ENCODE results near the gene MYBBP1A. TPM values are rescaled to one million over a fixed set of nuclear protein-coding genes. Genes with fewer than 3 reads are reported as not detected.

MYBBP1A gene
- total RNA-seq, 1 donor from 2014 or later = 87.3 TPM

GRCh38 chr17:4572131-4572530, 16.9 kb upstream of the MYBBP1A start:
- intact Hi-C loops (cut with micrococcal nuclease) = no loop called here

GRCh38 chr17:4569591-4569990, 14.4 kb upstream of the MYBBP1A start:
- intact Hi-C loops (cut with micrococcal nuclease) = loop anchor here (5.0 to 10.0 kb wide), 3 partner anchors 133 to 605 kb away; partner anchors contain the start of genes ATP2A3 and PELP1

DNA sequence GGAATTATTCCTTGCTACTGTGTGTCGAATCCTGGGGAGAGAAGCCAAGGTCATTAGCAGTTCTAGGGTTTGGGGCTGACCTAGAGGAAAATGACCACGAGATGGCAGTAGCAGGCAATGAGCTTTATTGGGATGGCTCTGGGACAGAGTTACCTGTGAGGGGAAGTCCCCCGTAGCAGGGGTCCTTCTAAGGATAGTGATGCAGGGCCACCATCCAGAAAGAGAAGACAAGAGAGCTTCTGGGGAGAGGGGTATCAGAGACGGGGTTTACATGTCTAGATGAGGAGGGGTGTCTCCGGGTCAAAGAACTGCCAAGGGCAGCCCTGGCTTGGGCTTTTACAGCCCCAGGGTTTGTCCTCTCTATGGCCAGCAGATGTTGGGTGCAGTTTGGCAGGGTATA, 11.6 kb upstream of the MYBBP1A start:
- intact Hi-C loops (cut with micrococcal nuclease) = loop anchor here (1.0 to 10.0 kb wide), 5 partner anchors 60 to 602 kb away; partner anchors contain the start of genes ATP2A3, CHRNE and PELP1

- intact Hi-C loops (cut with micrococcal nuclease) = loop anchor here (1.0 to 10.0 kb wide), 7 partner anchors 8 to 601 kb away; partner anchors contain the start of genes ATP2A3, CHRNE, MYBBP1A and PELP1
These were observed 10.3 kb upstream of the MYBBP1A start for GRCh38 chr17:4565209-4566141.

DNA sequence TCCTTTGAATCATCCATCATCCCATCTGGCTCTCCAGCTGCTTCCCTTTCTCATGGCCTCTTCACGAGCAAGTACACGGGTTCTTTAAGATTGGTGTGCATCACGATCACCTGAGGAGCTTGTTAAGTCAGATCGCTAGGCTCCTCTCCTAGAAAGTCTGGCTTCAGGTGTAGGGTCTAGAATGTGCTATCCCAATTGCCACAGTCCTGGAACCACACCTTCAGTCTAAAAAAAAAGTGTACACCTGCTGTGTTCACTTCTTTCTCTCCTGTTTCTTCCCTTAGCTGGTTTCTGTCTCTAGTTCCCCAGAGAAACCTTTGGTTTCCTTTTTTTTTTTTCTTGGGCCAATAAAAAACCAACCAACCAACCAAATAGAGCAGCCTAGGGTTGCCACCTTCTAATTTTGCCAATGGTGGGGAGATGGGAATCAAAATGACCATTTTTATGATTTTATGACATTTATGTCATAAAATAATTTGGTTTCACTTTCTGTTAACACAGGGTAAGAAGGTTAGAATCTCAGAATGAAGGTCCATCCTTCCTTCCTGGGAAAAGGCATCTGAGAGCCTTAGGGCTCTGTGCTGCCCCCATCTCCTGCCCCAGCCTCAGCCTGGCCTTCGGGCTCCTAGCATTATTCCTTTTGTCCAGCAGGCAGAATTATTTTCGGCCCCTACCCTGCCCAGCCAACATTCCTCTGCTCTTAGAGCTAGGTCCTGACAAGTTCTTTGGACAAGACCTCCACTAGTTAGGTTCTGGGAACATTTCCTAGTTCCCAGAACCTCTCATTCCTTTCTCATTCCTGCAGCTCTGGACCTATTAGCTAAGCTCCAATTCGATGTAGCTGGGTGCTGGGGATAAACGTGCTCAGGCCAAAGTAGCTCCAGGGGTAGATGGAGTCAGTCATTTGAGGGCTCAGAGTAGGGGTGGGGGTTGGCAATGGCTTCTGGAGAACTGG, 7.1 kb upstream of the MYBBP1A start:
- intact Hi-C loops (cut with micrococcal nuclease) = loop anchor here (10.0 kb wide), 1 partner anchor 597 kb away; the partner anchor contains the start of gene ATP2A3

GRCh38 chr17:4560837-4561256, 5.7 kb upstream of the MYBBP1A start:
- intact Hi-C loops (cut with micrococcal nuclease) = loop anchor here (10.0 kb wide), 1 partner anchor 596 kb away; the partner anchor contains the start of gene ATP2A3

GRCh38 chr17:4560421-4560820, 5.2 kb upstream of the MYBBP1A start, which contains the start of gene GGT6:
Gene GGT6 (minus strand): TSS chr17:4560577. CDS start chr17:4560521, 56 bp downstream.
- intact Hi-C loops (cut with micrococcal nuclease) = loop anchor here (10.0 kb wide), 1 partner anchor 596 kb away; the partner anchor contains the start of gene ATP2A3

DNA sequence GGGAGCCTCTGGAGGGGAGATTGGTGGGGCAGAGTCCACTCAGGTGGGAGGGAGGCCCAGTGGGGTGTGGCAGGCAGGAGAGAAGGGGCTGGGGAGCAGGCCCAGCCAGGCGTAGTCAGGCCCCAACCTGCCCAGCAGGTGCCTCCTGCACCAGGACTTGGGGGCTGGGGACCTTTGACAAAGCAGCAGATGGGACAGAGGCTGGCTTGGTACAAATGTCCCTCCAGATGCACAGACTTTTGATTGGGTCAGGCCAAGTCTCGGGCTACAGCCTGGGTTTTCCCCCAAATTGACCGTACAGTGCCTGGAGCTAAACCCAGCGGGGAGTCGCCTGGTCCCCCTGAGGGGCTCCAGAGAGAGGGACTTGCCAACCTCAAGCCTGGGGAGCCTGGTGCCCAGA, 4.8 kb upstream of the MYBBP1A start:
- intact Hi-C loops (cut with micrococcal nuclease) = loop anchor here (5.0 to 10.0 kb wide), 2 partner anchors 418 to 595 kb away; partner anchors contain the start of genes ATP2A3, CYB5D2 and ZZEF1

- intact Hi-C loops (cut with micrococcal nuclease) = loop anchor here (5.0 kb wide), 1 partner anchor 417 kb away; the partner anchor contains the start of genes CYB5D2 and ZZEF1
These were observed 4.1 kb upstream of the MYBBP1A start for GRCh38 chr17:4559139-4559791.

- intact Hi-C loops (cut with micrococcal nuclease) = loop anchor here (5.0 kb wide), 1 partner anchor 416 kb away; the partner anchor contains the start of genes CYB5D2 and ZZEF1
These were observed 3.3 kb upstream of the MYBBP1A start for GRCh38 chr17:4558347-4558971.

DNA sequence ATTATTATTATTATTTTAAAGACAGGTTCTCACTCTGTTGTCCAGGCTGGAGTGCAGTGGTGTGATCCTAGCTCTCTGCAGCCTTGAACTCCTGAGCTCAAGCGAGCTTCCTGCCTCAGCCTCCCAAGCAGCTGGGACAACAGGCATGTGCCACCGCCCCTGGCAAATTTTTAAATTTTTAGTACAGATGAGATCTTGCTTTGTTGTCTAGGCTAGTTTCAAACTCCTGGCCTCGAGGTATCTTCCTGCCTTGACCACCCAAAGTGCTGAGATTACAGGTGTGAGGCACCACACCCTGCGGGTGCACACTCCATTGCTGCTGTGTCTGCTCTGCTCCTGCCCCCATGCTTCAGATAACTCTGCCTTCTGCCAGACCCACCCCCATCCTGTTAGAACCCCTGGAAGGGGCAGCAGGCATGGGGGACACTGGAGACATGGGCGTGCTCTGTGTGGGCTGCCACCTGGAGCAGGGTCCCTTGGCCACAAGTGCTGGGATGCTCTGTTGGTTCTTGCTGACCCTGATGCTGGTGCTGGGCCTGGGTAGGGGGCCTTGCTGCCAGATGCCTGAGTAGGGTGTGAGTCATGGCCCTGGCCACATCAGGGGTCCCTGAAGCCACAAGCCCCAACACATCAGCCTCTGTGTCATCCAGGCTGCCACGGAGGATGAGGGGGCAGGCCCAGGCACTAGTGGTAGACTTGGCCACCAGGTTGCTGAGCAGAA, 2.6 kb upstream of the MYBBP1A start:
- intact Hi-C loops (cut with micrococcal nuclease) = loop anchor here (5.0 kb wide), 1 partner anchor 415 kb away; the partner anchor contains the start of genes CYB5D2 and ZZEF1

DNA sequence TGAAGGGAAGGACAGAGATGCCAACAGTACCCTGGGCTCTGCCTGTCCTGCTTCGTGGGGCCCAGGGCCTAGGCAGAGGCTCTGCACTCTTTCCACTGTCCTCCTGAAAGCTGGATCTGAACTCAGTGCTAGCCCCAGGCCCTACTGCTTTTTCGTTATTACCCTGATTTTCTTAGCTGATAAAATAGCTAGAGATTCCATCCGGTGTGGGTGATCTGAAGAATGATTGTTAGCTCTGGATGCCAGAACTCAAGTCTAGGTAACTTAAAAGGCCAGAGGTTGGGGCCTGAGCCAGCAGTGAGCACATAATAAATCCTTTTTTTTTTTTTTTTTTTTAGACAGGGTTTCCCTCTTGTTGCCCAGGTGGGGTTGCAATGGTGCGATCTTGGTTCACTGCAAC, 1.8 kb upstream of the MYBBP1A start:
- intact Hi-C loops (cut with micrococcal nuclease) = loop anchor here (5.0 kb wide), 1 partner anchor 415 kb away; the partner anchor contains the start of genes CYB5D2 and ZZEF1

DNA sequence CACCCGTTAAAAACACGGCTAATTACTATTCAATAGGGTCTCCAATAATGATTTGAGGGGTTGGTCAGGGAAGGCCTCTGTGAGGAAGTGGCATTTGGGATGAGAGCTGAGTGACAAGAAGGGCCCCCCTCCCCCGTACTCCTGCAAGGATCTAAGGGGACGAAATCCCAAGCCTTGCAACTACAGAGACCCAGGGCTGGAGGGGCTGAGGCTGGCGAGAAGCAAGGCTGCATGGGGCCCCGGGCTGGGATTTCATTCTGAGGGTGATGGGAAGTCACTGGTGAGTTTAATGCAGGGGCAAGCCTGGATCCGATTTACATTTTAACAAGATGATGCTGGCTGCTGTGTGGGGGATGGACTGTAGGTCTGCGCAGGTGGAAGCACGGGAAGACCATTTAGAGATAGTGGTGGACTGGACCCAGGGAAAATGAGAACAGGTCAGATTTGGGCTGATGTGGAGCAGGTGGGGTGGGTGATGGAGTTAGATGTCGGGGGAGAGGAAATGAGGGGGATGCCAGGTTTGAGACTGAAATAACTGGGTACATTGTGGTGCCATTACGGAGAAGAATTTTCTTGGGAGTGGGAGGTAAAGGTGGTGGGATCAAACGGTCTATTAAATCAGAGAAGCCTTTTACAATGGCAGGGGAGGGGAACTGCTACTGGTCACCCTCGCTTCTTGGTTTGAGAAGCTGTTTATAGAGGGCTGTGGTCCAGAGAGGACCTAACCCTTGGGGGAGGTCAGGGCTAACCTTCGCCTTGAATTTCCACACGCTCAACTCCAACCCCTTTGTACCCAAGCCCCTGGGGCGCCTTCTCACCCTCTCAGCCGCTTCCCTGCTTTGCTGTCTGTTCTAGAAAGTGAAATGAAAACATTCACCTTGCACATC, 932 bp upstream of the MYBBP1A start:
- intact Hi-C loops (cut with micrococcal nuclease) = loop anchor here (1.0 to 5.0 kb wide), 5 partner anchors 9 to 414 kb away; partner anchors contain the start of genes ANKFY1, CYB5D2, UBE2G1 and ZZEF1

DNA sequence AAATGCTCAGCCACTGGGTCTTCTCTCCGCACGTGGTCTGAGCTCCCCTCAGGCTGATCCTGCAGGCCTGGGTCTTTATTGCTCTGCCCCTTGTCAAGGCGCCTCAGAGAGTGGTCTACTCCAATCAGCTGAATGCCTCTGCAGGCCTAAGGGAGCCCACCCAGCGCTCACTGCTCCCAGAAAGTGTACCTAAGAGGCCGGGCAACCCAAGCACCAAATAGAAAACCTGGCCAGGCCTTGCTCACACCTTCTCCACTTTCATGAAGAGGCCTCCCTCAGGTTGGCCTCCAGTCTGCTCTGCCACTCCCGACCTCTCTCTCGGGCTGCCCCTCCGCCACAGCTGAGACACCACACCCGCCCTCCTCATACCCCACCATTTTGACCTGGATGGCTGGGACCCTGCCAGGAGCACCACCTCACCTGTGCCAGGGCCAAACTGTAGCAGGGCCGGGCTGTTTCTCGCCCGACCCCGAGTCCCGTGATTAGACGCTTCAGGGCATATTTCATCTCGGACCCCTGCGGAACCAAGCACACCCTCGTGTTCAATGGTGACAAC, 665 bp downstream of the MYBBP1A start:
- intact Hi-C loops (cut with micrococcal nuclease) = loop anchor here (2.0 kb wide), 1 partner anchor 68 kb away; no protein-coding TSS in a partner anchor

DNA sequence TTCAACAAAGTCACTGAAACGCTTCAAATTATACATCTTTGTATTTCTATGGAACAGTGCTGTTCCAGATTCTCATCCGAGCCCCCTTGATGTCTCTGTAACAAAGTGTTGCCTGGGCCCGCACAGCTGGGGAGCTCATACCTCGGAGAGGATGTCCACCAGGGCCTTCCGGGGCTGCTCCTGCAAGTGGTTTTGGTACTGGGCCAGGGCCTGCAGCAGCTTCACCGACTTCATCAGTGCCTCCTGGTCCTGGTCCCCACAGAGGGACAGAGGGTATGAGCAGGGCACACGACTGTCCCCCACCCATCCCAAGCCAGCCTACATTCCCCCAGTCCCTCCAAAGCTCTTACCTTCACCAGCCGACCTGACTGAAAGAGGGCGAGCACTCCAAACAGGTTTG, 1.5 kb downstream of the MYBBP1A start:
- intact Hi-C loops (cut with micrococcal nuclease) = loop anchor here (2.0 kb wide), 1 partner anchor 67 kb away; no protein-coding TSS in a partner anchor

DNA sequence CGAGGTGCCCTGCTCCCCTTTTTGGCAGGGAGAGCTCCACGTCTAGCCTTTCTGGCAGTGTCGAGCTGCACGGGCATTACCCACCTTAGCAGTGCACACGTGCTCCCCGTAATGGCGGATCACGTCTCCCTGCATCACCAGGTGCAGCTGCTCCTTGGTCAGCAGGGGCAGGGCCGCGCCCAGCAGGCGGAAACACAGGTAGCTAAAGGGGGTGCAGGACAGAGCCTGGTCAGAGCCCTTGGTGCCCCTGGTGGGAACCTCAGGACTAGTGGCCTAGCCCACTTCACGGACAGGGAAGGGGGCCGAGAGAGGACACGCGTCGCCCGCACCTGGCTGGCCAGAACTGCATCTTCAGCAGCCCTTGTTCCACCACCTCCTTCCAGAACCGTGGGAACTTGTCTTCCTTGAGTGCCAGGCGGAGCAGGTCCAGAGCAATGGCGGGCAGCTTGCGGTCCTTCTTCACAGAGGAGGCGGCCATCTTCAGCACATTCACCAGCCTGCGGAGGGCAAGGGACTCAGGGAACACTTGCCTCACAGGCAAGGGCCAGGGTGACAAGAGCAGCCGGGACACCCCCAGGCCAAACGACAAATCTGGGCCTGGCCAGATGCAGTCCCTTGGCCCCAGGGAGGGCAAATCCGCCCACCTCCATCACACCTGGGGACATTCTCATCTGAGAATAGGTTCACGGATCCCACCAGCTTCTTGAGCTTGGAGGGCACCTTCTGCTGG, 3.2 kb downstream of the MYBBP1A start:
- intact Hi-C loops (cut with micrococcal nuclease) = no loop called here

- intact Hi-C loops (cut with micrococcal nuclease) = no loop called here
These were observed 4.0 kb downstream of the MYBBP1A start for GRCh38 chr17:4551141-4551540.
